Activated CD8-positive, alpha-beta T cell treated with anti-CD3 and anti-CD28 coated beads for 36 hours (primary cell): ENCODE results near the gene EXOC4. TPM values are rescaled to one million over a fixed set of nuclear protein-coding genes. Genes with fewer than 3 reads are reported as not detected.

Experiments used
- ATAC-seq: fragments of 200-7000 bp; cut with Tn5 transposase; one replicate; pipeline ENCODE4 v1.10.0; 2021; ENCODE audit warnings: mild to moderate bottlenecking, moderate library complexity
- CTCF ChIA-PET: fragments of 350-600 bp; sonication (Branson Sonifier 250); formaldehyde crosslinking; loops from one replicate; lab custom pipeline; 2021; ENCODE audit warnings: antibody characterized with exemption; lab: Charles Lee
- POLR2A ChIA-PET: fragments of 350-600 bp; sonication (Branson Sonifier 250); formaldehyde crosslinking; loops from one replicate; lab custom pipeline; 2021; ENCODE audit warnings: antibody characterized with exemption; lab: Charles Lee
- DNase-seq: peaks from one replicate; pipeline ENCODE4 v3.0.0-alpha.2; 2020
- H3K27ac Mint-ChIP-seq: one replicate; pipeline ENCODE4 v1.8.0; 2021; ENCODE audit warnings: mild to moderate bottlenecking, mixed read lengths
- H3K27me3 Mint-ChIP-seq: one replicate; pipeline ENCODE4 v1.8.0; 2021; ENCODE audit warnings: mixed read lengths
- H3K36me3 Mint-ChIP-seq: one replicate; pipeline ENCODE4 v1.8.0; 2021; ENCODE audit warnings: low read depth, mixed read lengths
- H3K4me1 Mint-ChIP-seq: one replicate; pipeline ENCODE4 v1.8.0; 2021; ENCODE audit warnings: low read depth, mixed read lengths
- H3K4me3 Mint-ChIP-seq: one replicate; pipeline ENCODE4 v1.8.0; 2021; ENCODE audit warnings: mild to moderate bottlenecking, moderate library complexity, mixed read lengths
- H3K9me3 Mint-ChIP-seq: one replicate; pipeline ENCODE4 v1.8.0; 2021; ENCODE audit warnings: mixed read lengths
- intact Hi-C: fragments of 100-400 bp; cut with micrococcal nuclease; formaldehyde crosslinking; loops from one replicate; pipeline ENCODE4 v1.10.0; 2022
- total RNA-seq, 2 experiments: library from RNA; stranded (reverse); gene quantifications; one replicate each; pipeline ENCODE4 v1.2.3, GENCODE V29; 2021
- TF ChIP-seq, protein P1 (sequence below): fragments of 200-600 bp; IDR thresholded peaks from one replicate; pipeline ENCODE4 v1.8.0; 2022; ENCODE audit warnings: antibody characterized with exemption, mild to moderate bottlenecking

Gene EXOC4
- total RNA-seq, 2 experiments from 2014 or later = 54.1 to 61.7 TPM

DNA sequence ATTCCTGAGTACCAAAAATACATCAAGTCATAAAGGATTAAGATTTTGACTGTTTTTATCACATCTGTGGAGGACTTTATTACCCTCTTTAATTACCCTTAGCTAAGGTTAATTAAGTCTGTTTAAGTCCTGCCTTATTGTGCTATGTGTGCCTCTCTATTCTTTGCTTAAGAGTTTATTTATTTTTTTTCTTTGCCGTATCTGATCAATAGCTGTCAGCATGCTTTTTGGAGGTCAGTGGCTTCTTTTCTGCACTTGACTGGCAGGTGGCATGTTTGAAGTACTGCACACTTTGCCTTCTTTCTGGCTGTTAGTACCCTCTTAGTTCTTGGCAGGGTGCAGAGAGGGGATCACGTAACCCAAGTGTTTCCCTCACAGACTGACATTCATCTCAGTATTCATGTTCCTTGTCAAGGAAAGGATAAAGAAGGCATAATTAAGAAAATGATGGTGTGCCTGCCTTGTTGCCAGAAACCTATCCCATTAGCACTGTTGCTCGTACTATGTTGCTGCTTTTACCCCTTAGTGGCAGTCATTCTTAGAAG is 225.8 kb downstream of the EXOC4 start:
- ATAC-seq (no peak), DNase-seq (no peak)
- Mint-ChIP-seq H3K36me3 (peaks cover 10% of the 10 kb centered on the region), H3K27me3 (no peaks in the 10 kb centered on the region), H3K4me1 (peaks cover 35% of the 10 kb centered on the region), H3K4me3 (no peak overlapping the region), H3K9me3 (no peaks in the 10 kb centered on the region), H3K27ac (no peak overlapping the region)
- TF ChIP-seq, protein P1, sequence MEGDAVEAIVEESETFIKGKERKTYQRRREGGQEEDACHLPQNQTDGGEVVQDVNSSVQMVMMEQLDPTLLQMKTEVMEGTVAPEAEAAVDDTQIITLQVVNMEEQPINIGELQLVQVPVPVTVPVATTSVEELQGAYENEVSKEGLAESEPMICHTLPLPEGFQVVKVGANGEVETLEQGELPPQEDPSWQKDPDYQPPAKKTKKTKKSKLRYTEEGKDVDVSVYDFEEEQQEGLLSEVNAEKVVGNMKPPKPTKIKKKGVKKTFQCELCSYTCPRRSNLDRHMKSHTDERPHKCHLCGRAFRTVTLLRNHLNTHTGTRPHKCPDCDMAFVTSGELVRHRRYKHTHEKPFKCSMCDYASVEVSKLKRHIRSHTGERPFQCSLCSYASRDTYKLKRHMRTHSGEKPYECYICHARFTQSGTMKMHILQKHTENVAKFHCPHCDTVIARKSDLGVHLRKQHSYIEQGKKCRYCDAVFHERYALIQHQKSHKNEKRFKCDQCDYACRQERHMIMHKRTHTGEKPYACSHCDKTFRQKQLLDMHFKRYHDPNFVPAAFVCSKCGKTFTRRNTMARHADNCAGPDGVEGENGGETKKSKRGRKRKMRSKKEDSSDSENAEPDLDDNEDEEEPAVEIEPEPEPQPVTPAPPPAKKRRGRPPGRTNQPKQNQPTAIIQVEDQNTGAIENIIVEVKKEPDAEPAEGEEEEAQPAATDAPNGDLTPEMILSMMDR = no peak
- ChIA-PET CTCF (no interaction called here), POLR2A (interaction anchor here (0.6 kb wide), 1 partner anchor 1309 kb away, joined by 3 read pairs; no protein-coding TSS in a partner anchor)
- intact Hi-C loops = no loop called here

DNA sequence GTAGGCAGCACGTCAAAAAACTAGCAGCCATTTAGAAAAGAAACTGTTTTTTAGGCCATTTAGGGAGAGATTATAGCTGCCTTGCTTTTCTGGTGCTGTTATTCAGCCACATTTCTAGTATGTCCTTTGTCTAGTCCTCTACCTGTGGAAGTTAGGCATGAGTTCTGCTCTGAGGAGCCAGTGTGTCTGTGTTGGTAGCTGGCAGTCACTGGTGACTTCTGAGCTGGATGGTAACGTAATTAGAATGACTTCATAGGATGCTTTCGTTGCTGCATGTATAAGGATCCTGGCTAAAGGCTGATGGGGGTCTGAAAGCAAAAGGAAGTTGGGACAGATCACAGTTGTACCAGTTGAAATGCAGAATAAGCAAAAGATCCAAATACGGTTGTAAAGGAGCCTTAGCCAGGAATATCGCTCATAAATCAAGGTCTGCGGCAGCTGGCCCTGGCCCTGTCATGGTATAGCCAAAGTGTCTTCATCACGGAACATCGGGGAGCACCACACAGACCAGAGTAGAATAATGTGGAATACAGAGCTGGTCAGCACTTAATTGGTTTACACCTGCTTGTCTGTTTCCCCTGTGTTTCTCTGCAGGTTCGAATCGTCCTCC is 226.7 kb downstream of the EXOC4 start:
- no peak overlapping the region for H3K27ac Mint-ChIP-seq
- H3K27me3 Mint-ChIP-seq = no peaks in the 10 kb centered on the region
- TF ChIP-seq, protein P1 = no peak
- peaks cover 17% of the 10 kb centered on the region for H3K36me3 Mint-ChIP-seq
- intact Hi-C loops = no loop called here
- ChIA-PET CTCF (interaction anchor here (1.0 kb wide), 1 partner anchor 12 kb away, joined by 4 read pairs; no protein-coding TSS in a partner anchor), POLR2A (no interaction called here)
- no peaks in the 10 kb centered on the region for H3K9me3 Mint-ChIP-seq
- H3K4me1 Mint-ChIP-seq = peaks cover 44% of the 10 kb centered on the region
- no peak overlapping the region for H3K4me3 Mint-ChIP-seq
- DNase-seq = no peak
- no peak for ATAC-seq

DNA sequence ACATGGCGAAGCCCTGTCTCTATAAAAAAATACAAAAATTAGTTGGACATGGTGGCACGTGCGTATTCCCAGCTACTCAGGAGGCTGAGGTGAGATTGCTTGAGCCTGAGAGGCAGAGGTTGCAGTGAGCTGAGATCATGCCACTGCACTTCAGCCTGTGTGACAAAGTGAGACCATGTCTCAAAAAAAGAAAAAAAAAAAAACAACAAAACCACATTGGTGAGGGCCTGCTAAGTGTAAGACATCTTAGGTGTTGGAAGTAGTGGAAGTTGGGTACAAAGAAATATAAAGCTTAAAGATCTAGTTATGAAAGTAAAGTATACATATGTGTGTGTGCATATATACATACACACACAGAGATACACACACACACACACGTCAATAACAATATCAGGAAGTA is 228.0 kb downstream of the EXOC4 start:
- CTCF ChIA-PET = no interaction called here
- no peaks in the 10 kb centered on the region for H3K9me3 Mint-ChIP-seq
- no peak overlapping the region for H3K4me3 Mint-ChIP-seq
- no peaks in the 10 kb centered on the region for H3K27me3 Mint-ChIP-seq
- DNase-seq (no peak), ATAC-seq (no peak)
- H3K27ac Mint-ChIP-seq = no peak overlapping the region
- peaks cover 20% of the 10 kb centered on the region for H3K36me3 Mint-ChIP-seq
- H3K4me1 Mint-ChIP-seq = peaks cover 47% of the 10 kb centered on the region
- intact Hi-C loops = no loop called here
- POLR2A ChIA-PET = no interaction called here
- TF ChIP-seq, protein P1 = no peak

DNA sequence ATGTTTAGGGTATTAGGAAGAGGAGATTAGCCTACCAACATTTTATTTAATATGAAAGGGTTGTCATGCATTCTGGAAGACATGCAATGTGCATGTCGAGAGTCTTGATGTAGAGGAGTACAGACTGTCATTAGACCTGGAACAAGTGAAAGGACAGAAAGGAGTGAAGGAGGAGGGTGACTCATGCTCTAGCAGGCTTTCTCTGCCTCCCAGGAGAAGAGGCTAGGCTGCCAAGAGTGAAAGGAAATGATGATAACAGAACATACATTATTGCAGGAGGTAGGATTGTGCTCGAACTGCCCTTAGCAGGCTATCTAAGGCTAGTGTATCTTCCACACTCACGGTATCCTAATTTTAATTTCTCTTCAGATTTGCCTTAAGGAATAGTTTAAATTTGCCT is 228.8 kb downstream of the EXOC4 start:
- CTCF ChIA-PET = no interaction called here

DNA sequence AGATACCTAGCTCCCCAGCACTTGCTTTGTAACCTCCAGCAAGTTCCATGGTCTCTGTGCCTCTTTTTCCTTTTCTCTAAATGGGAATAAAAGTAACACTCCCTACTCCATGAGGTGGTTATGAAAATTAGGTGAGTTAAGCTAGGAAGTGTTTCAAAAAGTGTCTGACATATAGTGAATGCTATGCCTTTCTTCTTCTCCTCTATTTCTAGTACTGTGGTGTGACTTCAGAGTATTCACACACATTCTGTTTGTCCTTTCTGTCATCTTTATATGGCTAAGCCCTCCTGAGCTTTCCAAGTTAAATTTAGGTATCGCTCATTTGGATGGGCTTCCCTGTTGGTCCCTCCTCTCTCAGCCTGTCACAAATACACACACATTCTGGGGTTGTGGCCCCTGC is 229.7 kb downstream of the EXOC4 start:
- H3K4me1 Mint-ChIP-seq = peaks cover 47% of the 10 kb centered on the region
- POLR2A ChIA-PET = no interaction called here
- H3K9me3 Mint-ChIP-seq = no peaks in the 10 kb centered on the region
- intact Hi-C loops = no loop called here
- ATAC-seq (no peak), DNase-seq (no peak)
- CTCF ChIA-PET = no interaction called here
- peak overlapping the region; percentile 29 for H3K27ac Mint-ChIP-seq
- TF ChIP-seq, protein P1 = no peak
- no peaks in the 10 kb centered on the region for H3K27me3 Mint-ChIP-seq
- no peak overlapping the region for H3K4me3 Mint-ChIP-seq
- H3K36me3 Mint-ChIP-seq = peaks cover 16% of the 10 kb centered on the region

More for the DNA sequence above, 228.8 kb downstream of the EXOC4 start:
- H3K4me1 Mint-ChIP-seq = peaks cover 47% of the 10 kb centered on the region
- TF ChIP-seq, protein P1 = no peak
- peak; percentile 40 for ATAC-seq
- no peaks in the 10 kb centered on the region for H3K9me3 Mint-ChIP-seq
- POLR2A ChIA-PET = no interaction called here
- no peak overlapping the region for H3K4me3 Mint-ChIP-seq
- no peak overlapping the region for H3K27ac Mint-ChIP-seq
- no peaks in the 10 kb centered on the region for H3K27me3 Mint-ChIP-seq
- peaks cover 19% of the 10 kb centered on the region for H3K36me3 Mint-ChIP-seq
- no peak for DNase-seq
- intact Hi-C loops = no loop called here
